SK-N-SH (cell line): ENCODE results near the gene HOXA10. TPM values are rescaled to one million over a fixed set of nuclear protein-coding genes. Genes with fewer than 3 reads are reported as not detected.

Experiments
- CTCF ChIA-PET: fragments of 300-600, 350-600 bp; formaldehyde crosslinking; extraction: SDS; loops from one replicate; lab custom pipeline; 2021; lab: Yijun Ruan, JAX
- POLR2A ChIA-PET: fragments of 350-600 bp; sonication (Branson Sonifier 250); formaldehyde crosslinking; extraction: SDS; loops from one replicate; lab custom pipeline; 2020; ENCODE audit warnings: antibody characterized with exemption, inconsistent platforms; lab: Yijun Ruan, JAX
- DNase-seq: peaks from one replicate; pipeline ENCODE4 v3.0.0; 2012
- H2AFZ ChIP-seq: fragments of 200-600 bp; sonication (generic); 2 replicates; pipeline ENCODE4 v1.8.1; 2016; ENCODE audit warnings: antibody characterized with exemption, mild to moderate bottlenecking, low read depth
- H3F3A ChIP-seq: fragments of 200-600 bp; sonication (generic); replicated peaks from 2 replicates; pipeline ENCODE3; 2016; ENCODE audit warnings: antibody characterized with exemption, mild to moderate bottlenecking; ENCODE audit not compliant: insufficient read depth
- H3K27ac ChIP-seq, 2 experiments: fragments of 200-500 bp in 1 of 2; fragments of 200-600 bp in 1 of 2; sonication (Bioruptor generic) in 1 of 2; sonication (generic), shearing (Covaris generic) in 1 of 2; 2 replicates each; pipeline versions ENCODE4 v1.5.1 to v1.6.1; 2014 to 2016; ENCODE audit warnings: low read depth in 2 of 2, inconsistent platforms in 1 of 2, low read length in 1 of 2, mild to moderate bottlenecking in 1 of 2, mixed read lengths in 1 of 2
- H3K27me3 ChIP-seq: fragments of 200-600 bp; sonication (generic), shearing (Covaris generic); 2 replicates; pipeline ENCODE4 v1.6.1; 2016; ENCODE audit warnings: mixed run types; ENCODE audit not compliant: insufficient read depth
- H3K36me3 ChIP-seq, 2 experiments: fragments of 200-500 bp in 1 of 2; fragments of 200-600 bp in 1 of 2; sonication (Bioruptor generic) in 1 of 2; sonication (generic) in 1 of 2; replicated peaks in 1 of 2; 2 replicates each; pipeline versions ENCODE3 to v1.5.1; 2014 to 2016; ENCODE audit warnings: low read length in 1 of 2, mild to moderate bottlenecking in 1 of 2; ENCODE audit not compliant: insufficient read depth in 2 of 2, control insufficient read depth in 1 of 2
- H3K4me1 ChIP-seq, 2 experiments: fragments of 200-500 bp in 1 of 2; fragments of 200-600 bp in 1 of 2; sonication (Bioruptor generic) in 1 of 2; sonication (generic), shearing (Covaris generic) in 1 of 2; 2 replicates each; pipeline versions ENCODE4 v1.5.1 to v1.6.1; 2014 to 2016; ENCODE audit warnings: low read depth in 1 of 2, low read length in 1 of 2, mixed run types in 1 of 2; ENCODE audit not compliant: insufficient read depth in 2 of 2, control insufficient read depth in 1 of 2
- H3K4me2 ChIP-seq: fragments of 200-600 bp; sonication (generic), shearing (Covaris generic); 2 replicates; pipeline ENCODE4 v1.6.1; 2017; ENCODE audit warnings: mixed run types
- H3K4me3 ChIP-seq, 2 experiments: fragments of 200-500 bp in 1 of 2; fragments of 200-600 bp in 1 of 2; sonication (Bioruptor generic) in 1 of 2; sonication (generic), shearing (Covaris generic) in 1 of 2; 2 replicates each; pipeline versions ENCODE4 v1.5.1 to v1.8.1; 2014 to 2016; ENCODE audit warnings: low read depth in 2 of 2, inconsistent platforms in 1 of 2, low read length in 1 of 2, mild to moderate bottlenecking in 1 of 2, mixed read lengths in 1 of 2, moderate library complexity in 1 of 2
- H3K79me2 ChIP-seq: fragments of 200-600 bp; sonication (generic); 2 replicates; pipeline ENCODE4 v1.8.1; 2017; ENCODE audit warnings: mild to moderate bottlenecking; ENCODE audit not compliant: insufficient read depth
- H3K9ac ChIP-seq: fragments of 200-600 bp; sonication (generic); 2 replicates; pipeline ENCODE4 v1.6.1; 2017; ENCODE audit warnings: mixed run types
- H3K9me2 ChIP-seq: fragments of 200-600 bp; sonication (generic); 2 replicates; pipeline ENCODE4 v1.6.1; 2017; ENCODE audit warnings: mixed run types
- H3K9me3 ChIP-seq: fragments of 200-600 bp; sonication (generic); 2 replicates; pipeline ENCODE4 v1.6.1; 2017; ENCODE audit warnings: mixed run types, mild to moderate bottlenecking, moderate library complexity
- H4K20me1 ChIP-seq: fragments of 200-600 bp; sonication (generic); 2 replicates; pipeline ENCODE4 v1.6.1; 2017; ENCODE audit warnings: mild to moderate bottlenecking, mixed run types; ENCODE audit not compliant: insufficient read depth
- CHD2 ChIP-seq: fragments of 150-350 bp; IDR thresholded peaks from 2 replicates; pipeline ENCODE4 v1.6.1; 2018; ENCODE audit warnings: low read length; ENCODE audit not compliant: partially characterized antibody
- ELF1 ChIP-seq: IDR thresholded peaks from 2 replicates; pipeline ENCODE4 v1.4.0; 2012
- EP300 ChIP-seq, 2 experiments: IDR thresholded peaks; 2 replicates each; pipeline versions ENCODE4 v1.4.0 to v1.6.1; 2012; ENCODE audit warnings: borderline replicate concordance in 1 of 2, low read depth in 1 of 2, low read length in 1 of 2
- EZH2phosphoT487 ChIP-seq: fragments of 200-600 bp; sonication (generic); IDR thresholded peaks from 2 replicates; pipeline ENCODE4 v1.6.1; 2017; ENCODE audit warnings: low read depth, mixed run types, mild to moderate bottlenecking, antibody characterized with exemption, moderate library complexity, borderline replicate concordance
- FOSL2 ChIP-seq: IDR thresholded peaks from 2 replicates; pipeline ENCODE4 v1.4.0; 2012; ENCODE audit warnings: low read depth, mild to moderate bottlenecking, moderate library complexity, borderline replicate concordance
- FOXJ3 ChIP-seq: sonication (generic); formaldehyde crosslinking; IDR thresholded peaks from 2 replicates; pipeline ENCODE4 v1.5.1; 2020; ENCODE audit warnings: mild to moderate bottlenecking, missing genetic modification reagents
- FOXM1 ChIP-seq: IDR thresholded peaks from 2 replicates; pipeline ENCODE4 v1.4.0; 2012; ENCODE audit warnings: low read depth, mild to moderate bottlenecking
- GATA2 ChIP-seq: sonication (generic); formaldehyde crosslinking; IDR thresholded peaks from 2 replicates; pipeline ENCODE4 v1.5.0; 2020; ENCODE audit warnings: mild to moderate bottlenecking, missing genetic modification reagents
- JUND ChIP-seq: IDR thresholded peaks from 2 replicates; pipeline ENCODE4 v1.4.0; 2012
- MXI1 ChIP-seq: IDR thresholded peaks from 2 replicates; pipeline ENCODE4 v1.6.1; 2012; ENCODE audit warnings: mild to moderate bottlenecking, low read depth, low read length, improper control_type of control experiment
- NRF1 ChIP-seq: IDR thresholded peaks from 2 replicates; pipeline ENCODE4 v1.6.1; 2012; ENCODE audit warnings: low read depth, mild to moderate bottlenecking, low read length
- PBX3 ChIP-seq: IDR thresholded peaks from 2 replicates; pipeline ENCODE4; 2012
- POLR2AphosphoS5 ChIP-seq: IDR thresholded peaks from 2 replicates; pipeline ENCODE4 v1.6.1; 2012; ENCODE audit warnings: low read depth, low read length
- RCOR1 ChIP-seq: fragments of 150-350 bp; IDR thresholded peaks from 2 replicates; pipeline ENCODE4 v1.6.1; 2017; ENCODE audit warnings: antibody characterized with exemption, low read length
- RFX5 ChIP-seq: IDR thresholded peaks from 2 replicates; pipeline ENCODE4 v1.6.1; 2012; ENCODE audit warnings: mild to moderate bottlenecking, improper control_type of control experiment, low read length
- RXRA ChIP-seq: IDR thresholded peaks from 2 replicates; pipeline ENCODE4 v1.4.0; 2012; ENCODE audit warnings: low read depth, mild to moderate bottlenecking, borderline replicate concordance
- SMC3 ChIP-seq: IDR thresholded peaks from 2 replicates; pipeline ENCODE4 v1.6.1; 2012; ENCODE audit warnings: low read depth, low read length, improper control_type of control experiment
- TAF1 ChIP-seq: IDR thresholded peaks from 2 replicates; pipeline ENCODE4 v1.6.1; 2012; ENCODE audit warnings: low read depth, mild to moderate bottlenecking, low read length, moderate library complexity, borderline replicate concordance
- TCF12 ChIP-seq: IDR thresholded peaks from 2 replicates; pipeline ENCODE4 v1.4.0; 2012
- ZBTB33 ChIP-seq: IDR thresholded peaks from 2 replicates; pipeline ENCODE4 v1.4.0; 2012; ENCODE audit warnings: low read depth, borderline replicate concordance
- WGBS: methylation state at CpG from one replicate; pipeline ENCODE4 v1.1.6; 2017; ENCODE audit warnings: low lambda C conversion rate; 5-methylcytosine and 5-hydroxymethylcytosine counted together
- polyA plus RNA-seq, 3 experiments: library from polyadenylated mRNA; depleted of rRNA; stranded (reverse); fragments of >200 nt; gene quantifications; 2 replicates each; pipeline ENCODE4 v1.2.3, GENCODE V29; 2012

The HOXA10 gene
- polyA plus RNA-seq, 1 of the 3 experiments (the other 2 are of a cell fraction) = not detected

DNA sequence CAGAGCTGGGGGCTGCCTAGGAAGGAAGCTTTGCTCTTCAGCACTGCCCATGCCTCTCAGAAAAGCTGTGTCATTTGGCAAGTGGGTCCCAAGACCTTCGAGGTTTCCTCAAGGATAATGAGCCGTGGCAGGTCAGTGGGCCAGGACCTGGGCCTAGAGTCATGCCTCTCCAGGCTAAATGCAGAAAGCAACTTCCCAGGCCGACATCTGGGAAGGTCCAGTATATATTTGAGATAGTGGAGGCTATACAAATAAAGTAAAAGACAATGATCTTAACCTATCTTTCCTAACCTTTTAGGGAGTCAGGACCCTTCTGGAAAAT is 2.4 kb upstream of the HOXA10 start:
- TF ChIP-seq EZH2phosphoT487 = no peak
- TF ChIP-seq TAF1 = no peak
- no peak for TF ChIP-seq NRF1
- no peak for TF ChIP-seq PBX3
- TF ChIP-seq TCF12 = no peak
- TF ChIP-seq CHD2 = no peak
- no peak for TF ChIP-seq GATA2 (CRISPR knock-in tag)
- no peak for TF ChIP-seq RFX5
- no peak for TF ChIP-seq RXRA
- no peak for TF ChIP-seq ELF1
- TF ChIP-seq RCOR1 = no peak
- no peak for TF ChIP-seq POLR2AphosphoS5
- TF ChIP-seq FOXM1 = no peak
- TF ChIP-seq JUND = no peak
- TF ChIP-seq FOSL2 = no peak
- Histone ChIP-seq H3K9me3 (no peaks in the 10 kb centered on the region), H4K20me1 (no peaks in the 10 kb centered on the region), H3K4me2 (no peak overlapping the region), H3K79me2 (no peaks in the 10 kb centered on the region), H2AFZ (no peak overlapping the region), H3K36me3 (no peaks in the 10 kb centered on the region), H3K27ac (no peak overlapping the region), H3K27me3 (peaks cover 98% of the 10 kb centered on the region), H3K9ac (no peak overlapping the region), H3K9me2 (no peaks in the 10 kb centered on the region), H3F3A (no peaks in the 10 kb centered on the region), H3K4me3 (no peak overlapping the region), H3K4me1 (peaks cover 0 to 4% of the 10 kb centered on the region in 2 experiments; a peak in 1 of 4 replicates)
- WGBS = 34% methylated on average over 3 of the region's 3 CpGs
- ChIA-PET CTCF (interaction anchor here (1.0 to 12.3 kb wide), 8 partner anchors 10 to 902 kb away, joined by 3 to 205 read pairs (median 4); partner anchors contain the start of genes HOXA11 and HOXA9), POLR2A (no interaction called here)
- no peak for DNase-seq

DNA sequence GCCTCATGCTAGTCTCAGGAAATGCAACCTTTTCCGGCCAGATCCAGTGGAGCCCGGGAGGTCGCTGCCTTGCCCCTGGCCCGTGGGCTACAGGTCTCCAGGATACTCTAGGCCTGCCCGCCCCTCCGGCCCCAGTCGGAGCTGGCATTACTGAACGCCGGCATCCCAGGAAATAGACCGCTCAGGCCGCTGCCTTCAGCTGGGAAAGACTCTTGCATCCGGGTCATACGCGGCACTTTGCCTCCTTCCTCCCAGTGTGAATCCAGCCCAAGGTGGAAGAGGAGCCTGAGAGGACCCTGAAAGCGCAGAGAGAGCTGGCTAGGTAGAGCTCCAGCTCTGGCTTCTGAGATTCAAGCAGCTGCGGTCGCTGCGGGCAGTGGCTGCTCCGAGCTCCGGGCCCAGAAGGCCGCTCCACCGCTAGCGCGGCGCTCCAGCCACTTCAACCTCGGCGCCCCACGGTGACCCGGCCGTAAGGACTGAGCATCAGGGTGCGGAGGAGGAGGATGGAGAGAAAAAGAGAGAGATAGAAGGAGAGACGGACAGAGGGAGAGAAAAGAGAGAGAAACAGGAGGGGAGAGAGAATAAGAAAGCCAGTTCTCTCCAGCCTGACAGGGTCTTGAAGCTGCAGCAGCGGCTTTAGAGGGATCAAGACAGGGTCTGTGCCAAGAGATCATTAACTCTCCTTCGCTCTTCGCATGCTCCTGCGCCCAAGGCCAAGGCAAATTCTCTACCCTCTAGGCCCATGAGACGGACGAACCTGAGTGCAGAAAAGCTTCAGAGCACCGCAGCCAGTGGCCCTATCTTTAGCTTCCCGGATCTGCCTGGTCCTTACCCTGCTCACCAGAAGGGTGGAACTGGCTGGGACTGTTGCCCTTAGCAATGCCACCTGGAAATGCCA is 1.8 kb upstream of the HOXA10 start:
- 21% methylated on average over 39 of the region's 40 CpGs for WGBS
- peak overlapping the region; percentile 16; the same call in 1 of the 2 replicates for H2AFZ ChIP-seq
- H3K36me3 ChIP-seq = no peaks in the 10 kb centered on the region
- DNase-seq = peak; percentile 56
- no peaks in the 10 kb centered on the region for H3K9me3 ChIP-seq
- no peaks in the 10 kb centered on the region for H3K79me2 ChIP-seq
- H4K20me1 ChIP-seq = no peaks in the 10 kb centered on the region
- H3K4me3 ChIP-seq = no peak overlapping the region
- ChIA-PET CTCF (interaction anchor here (0.9 to 12.3 kb wide), 11 partner anchors 7 to 902 kb away, joined by 3 to 205 read pairs (median 4); partner anchors contain the start of genes HOXA11 and HOXA9), POLR2A (no interaction called here)
- peaks cover 99% of the 10 kb centered on the region for H3K27me3 ChIP-seq
- no peak overlapping the region for H3K9ac ChIP-seq
- H3K9me2 ChIP-seq = no peaks in the 10 kb centered on the region
- peaks cover 0 to 4% of the 10 kb centered on the region in 2 experiments; a peak in 1 of 4 replicates for H3K4me1 ChIP-seq
- H3K4me2 ChIP-seq = no peak overlapping the region
- no peaks in the 10 kb centered on the region for H3F3A ChIP-seq
- H3K27ac ChIP-seq = no peak overlapping the region
- no peak for TF ChIP-seq SMC3
- TF ChIP-seq EZH2phosphoT487 = no peak
- TF ChIP-seq POLR2AphosphoS5 = no peak
- TF ChIP-seq CHD2 = no peak
- no peak for TF ChIP-seq ZBTB33
- TF ChIP-seq JUND = no peak
- no peak for TF ChIP-seq MXI1
- no peak for TF ChIP-seq EP300 (IDR thresholded peaks at IDR 0.05; ENCODE audit: borderline replicate concordance in 1 of 2, low read depth in 1 of 2, low read length in 1 of 2)
- no peak for TF ChIP-seq FOXJ3 (CRISPR knock-in tag)
- TF ChIP-seq, all 33 proteins: peak for 0
